ENCODE data around the gene CPM. TPM values are rescaled to one million over a fixed set of nuclear protein-coding genes. Genes with fewer than 3 reads are reported as not detected.

Gene CPM
- total and polyA plus RNA-seq, 4 donors: 14.2 to 65.0 (median 24.0) TPM

DNA sequence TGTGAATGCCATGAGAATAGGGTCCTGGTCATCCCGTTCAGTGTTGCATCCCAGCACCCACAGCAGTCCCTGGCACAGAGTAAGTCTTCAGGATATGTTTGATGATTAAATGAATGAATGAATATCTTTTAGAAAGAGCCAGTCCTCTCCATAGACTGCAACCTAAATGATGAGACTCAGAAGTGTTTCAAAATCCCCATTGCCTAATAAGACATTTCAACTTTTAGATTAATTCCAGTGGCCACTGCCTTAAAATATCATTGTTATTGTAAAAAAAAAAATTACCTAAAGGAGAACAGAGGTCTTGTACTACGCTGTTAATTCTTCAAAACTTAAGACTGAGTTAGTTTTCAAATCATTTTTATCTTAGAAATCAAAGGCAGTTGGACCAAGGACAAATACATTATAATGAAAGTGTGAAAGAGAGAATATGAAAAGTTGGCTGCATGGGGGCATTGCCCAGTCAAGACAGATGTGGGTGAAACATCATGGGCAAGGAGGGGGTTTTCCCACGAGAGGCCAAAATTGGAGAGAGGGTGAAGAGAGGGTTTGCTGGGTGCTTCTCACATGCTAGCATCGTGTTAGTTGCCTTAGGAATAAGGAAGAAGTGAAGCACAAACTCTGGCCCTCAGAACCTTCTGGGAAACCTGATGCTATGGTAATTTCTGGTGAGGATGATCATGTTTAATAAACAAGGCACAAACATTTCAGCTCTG lies 26.3 kb upstream of the CPM start:
- no peaks in the 10 kb centered on the region for H3K4me1 ChIP-seq (ENCODE audit: control insufficient read depth in 4 of 4, insufficient read depth in 4 of 4, low read length in 3 of 4)
- H3K9ac ChIP-seq (ENCODE audit: low read depth in 1 of 2, low read length in 2 of 2): no peak overlapping the region
- TF ChIP-seq TAF1 (conservative IDR thresholded peaks at IDR 0.05) (no peak), FOXA1 (IDR thresholded peaks at IDR 0.05) (no peak), NR2F2 (IDR thresholded peaks at IDR 0.05) (no peak), HNF4G (IDR thresholded peaks at IDR 0.05) (no peak), GABPA (IDR thresholded peaks at IDR 0.05 in 1 of 2, conservative IDR thresholded peaks at IDR 0.05 in 1 of 2) (no peak), YY1 (IDR thresholded peaks at IDR 0.05) (no peak), SP1 (IDR thresholded peaks at IDR 0.05) (no peak), RXRA (IDR thresholded peaks at IDR 0.05) (no peak), RAD21 (IDR thresholded peaks at IDR 0.05) (no peak), HNF4A (conservative IDR thresholded peaks at IDR 0.05) (no peak)
- TF ChIP-seq, protein P1, sequence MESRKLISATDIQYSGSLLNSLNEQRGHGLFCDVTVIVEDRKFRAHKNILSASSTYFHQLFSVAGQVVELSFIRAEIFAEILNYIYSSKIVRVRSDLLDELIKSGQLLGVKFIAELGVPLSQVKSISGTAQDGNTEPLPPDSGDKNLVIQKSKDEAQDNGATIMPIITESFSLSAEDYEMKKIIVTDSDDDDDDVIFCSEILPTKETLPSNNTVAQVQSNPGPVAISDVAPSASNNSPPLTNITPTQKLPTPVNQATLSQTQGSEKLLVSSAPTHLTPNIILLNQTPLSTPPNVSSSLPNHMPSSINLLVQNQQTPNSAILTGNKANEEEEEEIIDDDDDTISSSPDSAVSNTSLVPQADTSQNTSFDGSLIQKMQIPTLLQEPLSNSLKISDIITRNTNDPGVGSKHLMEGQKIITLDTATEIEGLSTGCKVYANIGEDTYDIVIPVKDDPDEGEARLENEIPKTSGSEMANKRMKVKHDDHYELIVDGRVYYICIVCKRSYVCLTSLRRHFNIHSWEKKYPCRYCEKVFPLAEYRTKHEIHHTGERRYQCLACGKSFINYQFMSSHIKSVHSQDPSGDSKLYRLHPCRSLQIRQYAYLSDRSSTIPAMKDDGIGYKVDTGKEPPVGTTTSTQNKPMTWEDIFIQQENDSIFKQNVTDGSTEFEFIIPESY (IDR thresholded peaks at IDR 0.05): no peak
- TF ChIP-seq, protein P2, sequence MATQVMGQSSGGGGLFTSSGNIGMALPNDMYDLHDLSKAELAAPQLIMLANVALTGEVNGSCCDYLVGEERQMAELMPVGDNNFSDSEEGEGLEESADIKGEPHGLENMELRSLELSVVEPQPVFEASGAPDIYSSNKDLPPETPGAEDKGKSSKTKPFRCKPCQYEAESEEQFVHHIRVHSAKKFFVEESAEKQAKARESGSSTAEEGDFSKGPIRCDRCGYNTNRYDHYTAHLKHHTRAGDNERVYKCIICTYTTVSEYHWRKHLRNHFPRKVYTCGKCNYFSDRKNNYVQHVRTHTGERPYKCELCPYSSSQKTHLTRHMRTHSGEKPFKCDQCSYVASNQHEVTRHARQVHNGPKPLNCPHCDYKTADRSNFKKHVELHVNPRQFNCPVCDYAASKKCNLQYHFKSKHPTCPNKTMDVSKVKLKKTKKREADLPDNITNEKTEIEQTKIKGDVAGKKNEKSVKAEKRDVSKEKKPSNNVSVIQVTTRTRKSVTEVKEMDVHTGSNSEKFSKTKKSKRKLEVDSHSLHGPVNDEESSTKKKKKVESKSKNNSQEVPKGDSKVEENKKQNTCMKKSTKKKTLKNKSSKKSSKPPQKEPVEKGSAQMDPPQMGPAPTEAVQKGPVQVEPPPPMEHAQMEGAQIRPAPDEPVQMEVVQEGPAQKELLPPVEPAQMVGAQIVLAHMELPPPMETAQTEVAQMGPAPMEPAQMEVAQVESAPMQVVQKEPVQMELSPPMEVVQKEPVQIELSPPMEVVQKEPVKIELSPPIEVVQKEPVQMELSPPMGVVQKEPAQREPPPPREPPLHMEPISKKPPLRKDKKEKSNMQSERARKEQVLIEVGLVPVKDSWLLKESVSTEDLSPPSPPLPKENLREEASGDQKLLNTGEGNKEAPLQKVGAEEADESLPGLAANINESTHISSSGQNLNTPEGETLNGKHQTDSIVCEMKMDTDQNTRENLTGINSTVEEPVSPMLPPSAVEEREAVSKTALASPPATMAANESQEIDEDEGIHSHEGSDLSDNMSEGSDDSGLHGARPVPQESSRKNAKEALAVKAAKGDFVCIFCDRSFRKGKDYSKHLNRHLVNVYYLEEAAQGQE (IDR thresholded peaks at IDR 0.05): no peak
- TF ChIP-seq, protein P3, sequence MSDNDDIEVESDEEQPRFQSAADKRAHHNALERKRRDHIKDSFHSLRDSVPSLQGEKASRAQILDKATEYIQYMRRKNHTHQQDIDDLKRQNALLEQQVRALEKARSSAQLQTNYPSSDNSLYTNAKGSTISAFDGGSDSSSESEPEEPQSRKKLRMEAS (IDR thresholded peaks at IDR 0.05): no peak
- TF ChIP-seq, protein P4, sequence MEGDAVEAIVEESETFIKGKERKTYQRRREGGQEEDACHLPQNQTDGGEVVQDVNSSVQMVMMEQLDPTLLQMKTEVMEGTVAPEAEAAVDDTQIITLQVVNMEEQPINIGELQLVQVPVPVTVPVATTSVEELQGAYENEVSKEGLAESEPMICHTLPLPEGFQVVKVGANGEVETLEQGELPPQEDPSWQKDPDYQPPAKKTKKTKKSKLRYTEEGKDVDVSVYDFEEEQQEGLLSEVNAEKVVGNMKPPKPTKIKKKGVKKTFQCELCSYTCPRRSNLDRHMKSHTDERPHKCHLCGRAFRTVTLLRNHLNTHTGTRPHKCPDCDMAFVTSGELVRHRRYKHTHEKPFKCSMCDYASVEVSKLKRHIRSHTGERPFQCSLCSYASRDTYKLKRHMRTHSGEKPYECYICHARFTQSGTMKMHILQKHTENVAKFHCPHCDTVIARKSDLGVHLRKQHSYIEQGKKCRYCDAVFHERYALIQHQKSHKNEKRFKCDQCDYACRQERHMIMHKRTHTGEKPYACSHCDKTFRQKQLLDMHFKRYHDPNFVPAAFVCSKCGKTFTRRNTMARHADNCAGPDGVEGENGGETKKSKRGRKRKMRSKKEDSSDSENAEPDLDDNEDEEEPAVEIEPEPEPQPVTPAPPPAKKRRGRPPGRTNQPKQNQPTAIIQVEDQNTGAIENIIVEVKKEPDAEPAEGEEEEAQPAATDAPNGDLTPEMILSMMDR (IDR thresholded peaks at IDR 0.05; ENCODE audit: low read depth, low read length, missing input control): no peak
- TF ChIP-seq, protein P5, sequence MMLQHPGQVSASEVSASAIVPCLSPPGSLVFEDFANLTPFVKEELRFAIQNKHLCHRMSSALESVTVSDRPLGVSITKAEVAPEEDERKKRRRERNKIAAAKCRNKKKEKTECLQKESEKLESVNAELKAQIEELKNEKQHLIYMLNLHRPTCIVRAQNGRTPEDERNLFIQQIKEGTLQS (IDR thresholded peaks at IDR 0.05): no peak
- H3K27ac ChIP-seq (ENCODE audit: low read depth in 1 of 2, low read length in 2 of 2): no peak overlapping the region
- no peaks in the 10 kb centered on the region for H3K36me3 ChIP-seq (ENCODE audit: control insufficient read depth in 4 of 4, insufficient read depth in 3 of 4, low read depth in 1 of 4, low read length in 3 of 4)
- no peaks in the 10 kb centered on the region for H3K27me3 ChIP-seq (ENCODE audit: control insufficient read depth in 4 of 4, insufficient read depth in 4 of 4, low read length in 3 of 4)
- 79% methylated on average over 4 of the region's 4 CpGs for WGBS
- H3K4me3 ChIP-seq (ENCODE audit: low read depth in 1 of 3, low read length in 3 of 3): no peak overlapping the region
- DNase-seq (ENCODE audit: low spot score): no peak
- no peaks in the 10 kb centered on the region for H3K9me3 ChIP-seq (ENCODE audit: control insufficient read depth in 4 of 4, low read length in 3 of 4)
